GM18502 (cell line): Measurements from ENCODE around the gene SLC43A3.

Experiments used
- ATAC-seq: cut with Tn5 transposase; IDR thresholded peaks from one replicate; pipeline ENCODE4 v1.9.1; 2021; ENCODE audit warnings: mild to moderate bottlenecking; ENCODE audit not compliant: unreplicated experiment, poor library complexity

SLC43A3 gene

GRCh38 chr11:57430952-57431351 is 4.0 kb upstream of the SLC43A3 start:
- no peak for ATAC-seq

- ATAC-seq: no peak
Measured at GRCh38 chr11:57429946-57430345, 3.0 kb upstream of the SLC43A3 start.

DNA sequence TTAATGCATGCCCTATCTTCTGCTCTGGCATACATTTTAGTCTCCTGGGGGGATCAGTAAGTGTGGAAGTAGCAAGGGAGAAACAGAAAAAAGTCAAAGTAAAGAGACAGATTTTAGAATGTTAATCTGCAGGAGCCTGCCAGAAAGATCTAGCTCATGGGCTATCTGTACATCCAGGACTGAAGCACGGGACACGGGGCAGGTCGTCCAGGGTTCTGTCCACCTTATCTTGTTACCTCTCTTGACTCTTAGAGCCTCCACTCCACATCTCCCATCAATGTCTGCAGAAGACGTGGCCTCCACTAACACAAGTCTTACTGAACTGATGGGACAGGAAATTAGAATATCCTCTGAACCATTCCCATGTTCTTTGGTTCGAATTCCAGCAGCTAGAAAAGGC is 1.7 kb upstream of the SLC43A3 start:
- no peak for ATAC-seq

DNA sequence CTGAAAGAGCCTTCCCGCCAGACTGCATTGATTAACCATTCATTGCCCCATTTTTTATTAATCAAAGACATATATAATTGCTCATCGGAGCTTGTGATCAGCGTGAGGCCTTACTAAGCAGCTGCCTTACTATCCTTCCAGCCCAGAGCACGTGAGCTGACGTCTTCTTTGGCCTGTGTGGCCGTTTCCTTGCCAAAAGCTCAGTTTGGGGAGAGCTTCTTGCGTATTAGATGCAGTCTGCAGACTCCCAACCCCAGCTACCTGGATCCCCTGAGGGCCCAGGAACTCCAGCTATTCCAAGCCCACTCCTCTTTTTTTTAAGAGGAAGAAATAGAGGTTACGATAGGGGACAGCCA is 784 bp upstream of the SLC43A3 start:
- ATAC-seq: no peak

- no peak for ATAC-seq
Measured at GRCh38 chr11:57426439-57426928, 437 bp downstream of the SLC43A3 start.

GRCh38 chr11:57425565-57426438 is 1.1 kb downstream of the SLC43A3 start:
- ATAC-seq: no peak

GRCh38 chr11:57424792-57425564 is 1.9 kb downstream of the SLC43A3 start:
- peak; percentile 93 for ATAC-seq

- no peak for ATAC-seq
Measured at GRCh38 chr11:57424137-57424791, 2.7 kb downstream of the SLC43A3 start.

GRCh38 chr11:57422669-57423068 is 4.3 kb downstream of the SLC43A3 start:
- ATAC-seq: no peak

- ATAC-seq: no peak
Measured at GRCh38 chr11:57421805-57422204, 5.1 kb downstream of the SLC43A3 start.

DNA sequence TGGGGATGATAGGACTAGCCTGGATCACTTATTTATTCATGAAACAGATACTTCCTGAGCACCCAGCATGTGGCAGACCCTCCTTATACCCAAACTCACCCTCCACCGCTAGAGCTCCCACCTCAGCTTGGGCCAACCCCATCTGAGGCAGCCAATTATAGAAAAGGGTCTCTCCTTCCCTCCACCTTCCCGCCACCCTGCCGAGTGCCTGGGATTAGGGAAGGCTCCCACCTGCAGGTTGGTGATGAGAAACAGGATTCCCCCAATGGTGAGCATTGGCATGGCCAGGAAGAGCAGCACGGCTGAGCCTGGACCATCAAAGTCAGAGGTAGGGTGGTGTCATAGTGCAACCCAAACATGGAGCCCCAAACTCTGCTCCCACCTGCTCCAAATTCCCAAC is 5.9 kb downstream of the SLC43A3 start:
- ATAC-seq: no peak

DNA sequence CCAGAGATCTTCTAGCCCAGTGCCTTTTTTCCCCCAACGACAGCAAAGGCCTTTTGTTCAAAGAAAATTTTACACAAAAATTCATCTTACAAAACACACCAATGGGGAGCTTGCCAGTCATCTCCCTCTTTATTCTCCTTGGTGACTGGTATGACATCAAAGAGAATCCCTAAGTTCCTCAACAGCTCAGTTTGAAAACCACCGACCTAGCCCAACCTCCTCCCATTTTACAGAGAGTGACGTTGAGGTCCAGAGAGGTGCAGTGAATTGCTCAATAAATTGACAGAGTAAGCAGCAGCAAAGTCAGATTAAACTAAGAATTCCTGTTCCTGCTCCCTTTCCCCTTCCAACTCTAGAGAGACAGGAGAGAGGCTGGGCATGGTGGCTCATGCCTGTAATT is 7.8 kb downstream of the SLC43A3 start:
- ATAC-seq: no peak

- ATAC-seq: no peak
Measured at GRCh38 chr11:57418131-57418530, 8.8 kb downstream of the SLC43A3 start.

- ATAC-seq: no peak
Measured at GRCh38 chr11:57417056-57417455, 9.9 kb downstream of the SLC43A3 start.

DNA sequence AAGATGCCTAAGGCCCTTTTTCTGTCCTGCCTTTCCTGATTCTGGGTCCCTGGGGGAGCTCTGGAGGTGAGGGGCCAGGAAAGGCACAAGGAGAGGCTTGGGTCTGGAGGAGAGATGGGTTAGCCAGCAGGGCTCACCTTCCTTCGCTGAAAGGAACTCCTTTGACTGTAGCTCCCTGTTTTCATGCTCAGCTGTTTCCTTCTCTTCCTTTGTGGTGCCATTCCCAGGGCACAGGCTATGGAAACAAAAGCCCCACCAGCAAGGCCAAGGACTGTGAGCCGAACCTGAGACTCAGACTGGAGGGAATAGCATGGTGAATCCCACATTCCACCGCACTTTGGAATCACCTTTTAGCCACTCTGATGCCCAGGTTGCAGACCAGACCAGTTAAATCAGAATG is 10.5 kb downstream of the SLC43A3 start:
- no peak for ATAC-seq

GRCh38 chr11:57414612-57415212 is 12.2 kb downstream of the SLC43A3 start:
- no peak for ATAC-seq

- ATAC-seq: no peak
Measured at GRCh38 chr11:57413681-57414080, 13.2 kb downstream of the SLC43A3 start.

GRCh38 chr11:57410287-57410686 is 16.6 kb downstream of the SLC43A3 start:
- no peak for ATAC-seq

DNA sequence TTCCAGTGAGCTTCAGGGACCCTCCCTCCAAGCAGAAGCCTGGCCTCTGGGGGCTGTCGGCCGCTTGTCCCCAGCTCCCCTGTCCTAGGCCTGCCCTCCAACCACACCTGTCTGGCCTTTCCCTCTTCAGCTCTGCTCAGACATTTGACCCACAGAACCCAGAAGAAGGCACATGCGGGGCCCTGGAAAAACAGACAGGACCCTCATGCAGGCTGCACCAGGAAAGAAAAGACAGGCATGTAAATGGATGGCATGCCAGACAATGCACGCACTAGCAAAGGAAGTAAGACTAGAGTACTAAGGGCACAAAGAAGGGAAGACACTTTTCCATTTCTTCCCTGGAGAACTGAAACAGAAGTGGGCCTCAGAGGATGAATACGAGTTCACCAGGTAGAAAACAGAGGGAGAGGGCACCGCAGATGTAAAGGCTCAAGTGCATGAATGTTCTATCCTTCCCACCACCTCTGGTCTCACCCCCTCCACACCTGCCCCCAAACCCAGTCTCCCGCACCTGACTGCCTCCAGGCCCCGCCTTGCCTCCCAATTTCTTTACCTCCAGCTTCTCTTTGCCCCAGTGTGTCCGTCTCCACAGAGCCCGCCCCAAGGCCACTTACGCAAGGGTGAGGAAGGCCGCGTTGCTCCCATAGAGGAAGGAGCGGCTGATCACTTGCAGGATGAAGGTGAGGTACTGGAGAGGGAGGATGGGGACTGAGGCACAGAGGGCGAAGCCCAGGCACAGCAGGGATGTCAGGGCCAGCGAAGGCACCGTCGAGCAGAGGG is 17.4 kb downstream of the SLC43A3 start:
- ATAC-seq: no peak

DNA sequence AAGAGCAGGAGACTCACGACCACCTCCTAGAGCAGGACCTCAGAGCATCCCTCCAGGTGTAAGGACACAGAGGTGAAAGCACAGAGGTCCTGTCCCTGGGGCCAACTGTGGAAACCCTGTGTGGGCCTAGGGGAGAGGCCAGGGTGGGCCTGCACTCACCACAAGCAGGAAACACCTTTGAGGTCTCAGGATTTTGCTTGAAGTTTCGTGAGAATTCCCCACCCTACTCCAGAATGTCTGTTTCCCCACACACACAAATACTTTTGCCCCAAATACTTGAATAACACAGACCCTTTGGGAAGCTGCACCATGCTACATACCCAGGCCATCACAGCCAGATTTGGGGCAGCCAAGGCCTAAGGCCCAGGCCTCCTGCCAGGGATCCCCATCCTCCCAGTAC is 18.1 kb downstream of the SLC43A3 start:
- ATAC-seq: no peak
